NCI-H2171 treated with DMSO at 0.1 percent for 48 hours (cell line): Measurements from ENCODE around the gene JDP2.

Experiments used
- DNase-seq: peaks from one replicate; lab custom pipeline; 2025; lab: John Stamatoyannopoulos, UW

The JDP2 gene

GRCh38 chr14:75409316-75410205 is 18.3 kb upstream of the JDP2 start:
- no peak for DNase-seq

GRCh38 chr14:75411214-75411540 is 16.6 kb upstream of the JDP2 start:
- no peak for DNase-seq

GRCh38 chr14:75413013-75413412 is 14.8 kb upstream of the JDP2 start:
- DNase-seq, result no peak

- DNase-seq, result no peak
Observed at GRCh38 chr14:75417674-75418073, 10.1 kb upstream of the JDP2 start.

- no peak for DNase-seq
Observed at GRCh38 chr14:75418850-75419768, 8.7 kb upstream of the JDP2 start.

- no peak for DNase-seq
Observed at GRCh38 chr14:75422169-75422568, 5.7 kb upstream of the JDP2 start.

GRCh38 chr14:75424496-75424895 is 3.3 kb upstream of the JDP2 start:
- no peak for DNase-seq

- DNase-seq, result no peak
Observed at GRCh38 chr14:75425446-75425845, 2.4 kb upstream of the JDP2 start.

- no peak for DNase-seq
Observed at GRCh38 chr14:75426332-75427125, 1.3 kb upstream of the JDP2 start.

GRCh38 chr14:75427126-75427481 is 718 bp upstream of the JDP2 start:
- DNase-seq, result no peak

- no peak for DNase-seq
Observed at GRCh38 chr14:75428230-75429104, 645 bp downstream of the JDP2 start.

GRCh38 chr14:75429562-75429961 is 1.7 kb downstream of the JDP2 start:
- no peak for DNase-seq

GRCh38 chr14:75430116-75430515 is 2.3 kb downstream of the JDP2 start:
- DNase-seq, result no peak

- no peak for DNase-seq
Observed at GRCh38 chr14:75430526-75430925, 2.7 kb downstream of the JDP2 start.

- DNase-seq, result no peak
Observed at GRCh38 chr14:75430976-75431375, 3.2 kb downstream of the JDP2 start.

GRCh38 chr14:75431827-75432226 is 4.0 kb downstream of the JDP2 start:
- DNase-seq, result no peak

GRCh38 chr14:75432411-75432810 is 4.6 kb downstream of the JDP2 start:
- no peak for DNase-seq

GRCh38 chr14:75433631-75434071 is 5.8 kb downstream of the JDP2 start:
- no peak for DNase-seq

- no peak for DNase-seq
Observed at GRCh38 chr14:75434138-75434889, 6.5 kb downstream of the JDP2 start.

- no peak for DNase-seq
Observed at GRCh38 chr14:75434890-75435248, 7.0 kb downstream of the JDP2 start.

GRCh38 chr14:75435473-75435872 is 7.7 kb downstream of the JDP2 start:
- DNase-seq, result no peak
